Measurements from ENCODE around the gene DLGAP1. TPM values are rescaled to one million over a fixed set of nuclear protein-coding genes. Genes with fewer than 3 reads are reported as not detected.

Gene DLGAP1
- polyA plus RNA-seq, 6 donors from 2014 or later, result 0.32 TPM; not detected in 5

- Mint-ChIP-seq H3K9me3 (peaks cover 0 to 14% (median 7%) of the 10 kb centered on the region in 7 donors), H3K4me3 (peak overlapping the region in 1 of 8 donors; percentile 18), H3K27me3 (no peaks in the 10 kb centered on the region), H3K36me3 (peaks cover 18 to 34% of the 10 kb centered on the region in 2 donors), H3K4me1 (peaks cover 10 to 24% (median 23%) of the 10 kb centered on the region in 3 donors), H3K27ac (peak overlapping the region in 1 of 6 donors; percentile 34)
- DNase-seq, result no peak
- no peak for ATAC-seq (ENCODE audit: low read depth in 2 of 2)
These were observed 997.8 kb downstream of the DLGAP1 start for GRCh38 chr18:3457261-3457724.

- no peak for DNase-seq
- Mint-ChIP-seq H3K27me3 (no peaks in the 10 kb centered on the region), H3K27ac (peak overlapping the region in 1 of 6 donors; percentile 66), H3K4me1 (peaks cover 11 to 25% (median 24%) of the 10 kb centered on the region in 3 donors), H3K4me3 (peak overlapping the region in 1 of 8 donors; percentile 18), H3K36me3 (peaks cover 12 to 29% of the 10 kb centered on the region in 2 donors), H3K9me3 (peaks cover 0 to 9% (median 3%) of the 10 kb centered on the region in 7 donors)
- no peak for ATAC-seq (ENCODE audit: low read depth in 2 of 2)
These were observed 998.4 kb downstream of the DLGAP1 start for GRCh38 chr18:3456686-3457069.

- Mint-ChIP-seq H3K27me3 (no peaks in the 10 kb centered on the region), H3K27ac (peak overlapping the region in 2 of 6 donors; percentile 59 to 66), H3K4me1 (peaks cover 11 to 27% (median 24%) of the 10 kb centered on the region in 3 donors), H3K36me3 (peaks cover 7 to 24% of the 10 kb centered on the region in 2 donors), H3K4me3 (no peak overlapping the region), H3K9me3 (peaks cover 0 to 5% (median 3%) of the 10 kb centered on the region in 7 donors)
- ATAC-seq (ENCODE audit: low read depth in 2 of 2) (no peak), DNase-seq (no peak)
These were observed 999.0 kb downstream of the DLGAP1 start for GRCh38 chr18:3455907-3456685.

- peaks cover 11 to 29% (median 24%) of the 10 kb centered on the region in 3 donors for H3K4me1 Mint-ChIP-seq
- peak overlapping the region in 3 of 6 donors; percentile 87 to 100 (median 97) for H3K27ac Mint-ChIP-seq
- H3K36me3 Mint-ChIP-seq, result peaks cover 0 to 18% of the 10 kb centered on the region in 2 donors
- peak overlapping the region in 4 of 8 donors; percentile 4 to 94 (median 92) for H3K4me3 Mint-ChIP-seq
- H3K9me3 Mint-ChIP-seq, result no peaks in the 10 kb centered on the region
- no peaks in the 10 kb centered on the region for H3K27me3 Mint-ChIP-seq
- ATAC-seq (ENCODE audit: low read depth in 2 of 2) (no peak), DNase-seq (no peak)
These were observed 999.9 kb downstream of the DLGAP1 start for GRCh38 chr18:3455090-3455635.

GRCh38 chr18:3454365-3455089 lies 1000.6 kb downstream of the DLGAP1 start:
- Mint-ChIP-seq H3K9me3 (no peaks in the 10 kb centered on the region), H3K36me3 (peaks cover 0 to 18% of the 10 kb centered on the region in 2 donors), H3K4me1 (peaks cover 13 to 29% (median 24%) of the 10 kb centered on the region in 3 donors), H3K27me3 (no peaks in the 10 kb centered on the region), H3K27ac (peak overlapping the region; percentile 71 to 100 (median 93)), H3K4me3 (peak overlapping the region; percentile 82 to 97 (median 92))
- ATAC-seq (ENCODE audit: low read depth in 2 of 2) (peak in 1 of 2 donors; percentile 20), DNase-seq (peak; percentile 59)

- DNase-seq (peak; percentile 19), ATAC-seq (ENCODE audit: low read depth in 2 of 2) (no peak)
- H3K27ac Mint-ChIP-seq, result peak overlapping the region; percentile 87 to 100 (median 93)
- H3K4me1 Mint-ChIP-seq, result peaks cover 19 to 30% (median 29%) of the 10 kb centered on the region in 3 donors
- no peaks in the 10 kb centered on the region for H3K27me3 Mint-ChIP-seq
- peaks cover 0 to 11% of the 10 kb centered on the region in 2 donors for H3K36me3 Mint-ChIP-seq
- no peaks in the 10 kb centered on the region for H3K9me3 Mint-ChIP-seq
- H3K4me3 Mint-ChIP-seq, result peak overlapping the region; percentile 87 to 97 (median 94)
These were observed 1001.4 kb downstream of the DLGAP1 start for GRCh38 chr18:3453540-3454364.

- H3K4me1 Mint-ChIP-seq, result peaks cover 21 to 38% (median 31%) of the 10 kb centered on the region in 3 donors
These were observed 1002.2 kb downstream of the DLGAP1 start for GRCh38 chr18:3452750-3453539.

GRCh38 chr18:3451989-3452749 lies 1002.9 kb downstream of the DLGAP1 start:
- Mint-ChIP-seq H3K4me3 (peak overlapping the region; percentile 90 to 97 (median 95)), H3K36me3 (peaks cover 0 to 5% of the 10 kb centered on the region in 2 donors), H3K27ac (peak overlapping the region; percentile 96 to 100 (median 98)), H3K4me1 (peaks cover 21 to 39% (median 39%) of the 10 kb centered on the region in 3 donors), H3K27me3 (no peaks in the 10 kb centered on the region), H3K9me3 (peaks cover 0 to 1% (median 0%) of the 10 kb centered on the region in 7 donors)
- ATAC-seq (ENCODE audit: low read depth in 2 of 2) (no peak), DNase-seq (peak; percentile 22)

More at GRCh38 chr18:3452750-3453539, 1002.2 kb downstream of the DLGAP1 start:
- DNase-seq (no peak), ATAC-seq (ENCODE audit: low read depth in 2 of 2) (no peak)
- Mint-ChIP-seq H3K9me3 (peaks cover 0 to 1% (median 0%) of the 10 kb centered on the region in 7 donors), H3K4me3 (peak overlapping the region; percentile 90 to 97 (median 95)), H3K27ac (peak overlapping the region; percentile 95 to 100 (median 98)), H3K27me3 (no peaks in the 10 kb centered on the region), H3K36me3 (peaks cover 0 to 11% of the 10 kb centered on the region in 2 donors)

GRCh38 chr18:3451183-3451988 lies 1003.7 kb downstream of the DLGAP1 start:
- DNase-seq (peak; percentile 74), ATAC-seq (ENCODE audit: low read depth in 2 of 2) (peak; percentile 0 to 1)
- peak overlapping the region; percentile 96 to 100 (median 98) for H3K27ac Mint-ChIP-seq
- peaks cover 0 to 1% (median 0%) of the 10 kb centered on the region in 7 donors for H3K9me3 Mint-ChIP-seq
- peaks cover 21 to 44% (median 39%) of the 10 kb centered on the region in 3 donors for H3K4me1 Mint-ChIP-seq
- H3K4me3 Mint-ChIP-seq, result peak overlapping the region; percentile 90 to 97 (median 95)
- H3K27me3 Mint-ChIP-seq, result no peaks in the 10 kb centered on the region
- H3K36me3 Mint-ChIP-seq, result no peaks in the 10 kb centered on the region

- no peak for DNase-seq
- Mint-ChIP-seq H3K27ac (peak overlapping the region; percentile 96 to 100 (median 98)), H3K36me3 (no peaks in the 10 kb centered on the region), H3K4me1 (peaks cover 21 to 44% (median 39%) of the 10 kb centered on the region in 3 donors), H3K4me3 (peak overlapping the region; percentile 90 to 97 (median 95)), H3K9me3 (peaks cover 0 to 1% (median 0%) of the 10 kb centered on the region in 7 donors), H3K27me3 (no peaks in the 10 kb centered on the region)
- ATAC-seq (ENCODE audit: low read depth in 2 of 2), result no peak
These were observed 1004.3 kb downstream of the DLGAP1 start for GRCh38 chr18:3450799-3451182.
